HG03520 (cell line): ENCODE results near the gene KDM4B.
A peak's percentile ranks its signal among the peaks of the same experiment; 100 is the strongest.

Source experiments
- ATAC-seq: cut with Tn5 transposase; IDR thresholded peaks from one replicate; pipeline ENCODE4 v1.9.1; 2021; ENCODE audit warnings: mild to moderate bottlenecking, moderate library complexity; ENCODE audit not compliant: unreplicated experiment

KDM4B gene

DNA sequence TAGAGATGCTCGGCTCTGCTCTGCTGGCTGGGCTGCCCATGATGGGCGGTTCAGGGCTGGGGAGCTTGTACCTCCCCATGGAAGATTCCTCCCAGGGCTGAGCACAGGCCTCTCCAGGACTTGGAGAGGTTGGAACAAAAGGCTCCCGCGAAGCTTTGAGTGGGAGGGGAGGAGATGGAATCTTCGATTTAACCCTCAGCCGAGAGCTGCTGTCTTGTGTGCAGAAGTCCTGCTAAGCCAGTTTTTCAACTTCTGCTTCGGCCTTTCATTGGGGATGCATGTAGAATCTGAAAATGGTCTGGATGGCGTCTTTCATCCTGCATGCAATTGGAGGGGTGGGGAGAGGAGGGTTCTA is 163.3 kb downstream of the KDM4B start:
- no peak for ATAC-seq

- ATAC-seq = no peak
Observed at GRCh38 chr19:5132698-5133651, 164.1 kb downstream of the KDM4B start.

DNA sequence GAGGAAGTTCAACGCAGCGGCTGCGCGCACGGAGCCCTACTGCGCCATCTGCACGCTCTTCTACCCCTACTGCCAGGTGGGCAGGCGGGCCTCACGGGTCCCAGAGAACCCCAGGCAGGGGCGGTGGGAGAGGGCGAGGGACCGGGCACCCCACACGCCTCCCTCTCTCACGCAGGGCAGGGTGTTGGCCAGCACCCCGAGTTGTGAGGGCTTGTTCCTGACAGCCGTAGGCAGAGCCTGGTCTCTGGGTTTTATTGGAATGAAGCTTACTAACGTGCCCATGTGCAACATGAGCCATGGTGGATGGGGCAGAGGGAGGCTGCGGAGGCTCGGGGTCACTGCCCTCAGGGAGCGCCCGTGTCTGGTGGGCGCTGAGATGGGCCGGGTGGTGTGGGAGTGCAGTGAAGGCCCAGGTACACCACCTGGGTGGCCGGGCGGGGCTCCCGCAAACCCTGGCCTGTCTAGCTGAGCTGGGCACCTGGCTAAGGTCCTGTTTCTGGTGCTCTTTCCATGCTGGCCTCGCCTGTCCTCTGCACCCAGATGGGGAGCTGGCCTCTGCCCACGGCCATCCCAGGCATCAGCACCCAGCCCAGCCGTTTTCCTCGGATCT is 165.2 kb downstream of the KDM4B start:
- ATAC-seq = no peak

- ATAC-seq = no peak
Observed at GRCh38 chr19:5134691-5135090, 165.8 kb downstream of the KDM4B start.

DNA sequence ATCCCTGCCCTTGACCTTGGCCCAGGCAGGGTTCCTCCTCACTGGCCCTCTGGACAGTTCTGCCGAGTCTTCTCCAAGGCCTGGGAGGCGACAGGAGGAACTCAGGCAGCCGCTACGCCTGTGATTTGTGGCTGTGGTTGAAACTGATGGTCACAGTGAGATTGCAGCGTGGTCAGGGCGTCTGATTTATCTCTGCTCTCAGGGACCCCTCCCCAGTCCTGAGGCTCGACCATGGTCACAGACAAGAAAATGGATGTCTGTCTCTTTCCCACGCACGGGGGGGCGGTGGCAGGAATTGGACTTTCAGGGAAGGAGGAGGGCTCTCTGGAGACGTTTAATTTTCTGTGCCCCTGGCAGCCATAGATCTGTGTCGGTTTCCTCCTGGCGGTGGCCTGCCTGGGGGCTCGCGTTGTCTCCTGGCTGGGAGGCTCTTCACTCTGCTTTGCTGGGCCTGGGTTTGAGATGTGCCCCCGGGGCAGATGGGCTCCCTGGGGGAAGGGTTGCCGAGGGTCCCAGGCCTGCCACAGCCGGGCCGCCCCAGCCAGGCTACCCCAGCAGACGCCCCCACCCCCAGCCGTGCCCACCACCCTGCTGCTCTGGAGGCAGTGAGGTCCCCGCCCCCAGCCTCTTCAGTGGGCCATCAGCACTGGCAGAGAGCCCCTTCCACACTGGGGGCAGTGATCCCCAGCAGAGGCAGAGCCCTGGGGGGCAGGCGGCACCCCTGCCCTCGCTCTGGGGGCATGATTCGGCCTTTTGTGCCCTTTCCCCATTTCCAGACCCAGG is 167.4 kb downstream of the KDM4B start:
- no peak for ATAC-seq

- ATAC-seq = no peak
Observed at GRCh38 chr19:5137114-5137513, 168.2 kb downstream of the KDM4B start.

DNA sequence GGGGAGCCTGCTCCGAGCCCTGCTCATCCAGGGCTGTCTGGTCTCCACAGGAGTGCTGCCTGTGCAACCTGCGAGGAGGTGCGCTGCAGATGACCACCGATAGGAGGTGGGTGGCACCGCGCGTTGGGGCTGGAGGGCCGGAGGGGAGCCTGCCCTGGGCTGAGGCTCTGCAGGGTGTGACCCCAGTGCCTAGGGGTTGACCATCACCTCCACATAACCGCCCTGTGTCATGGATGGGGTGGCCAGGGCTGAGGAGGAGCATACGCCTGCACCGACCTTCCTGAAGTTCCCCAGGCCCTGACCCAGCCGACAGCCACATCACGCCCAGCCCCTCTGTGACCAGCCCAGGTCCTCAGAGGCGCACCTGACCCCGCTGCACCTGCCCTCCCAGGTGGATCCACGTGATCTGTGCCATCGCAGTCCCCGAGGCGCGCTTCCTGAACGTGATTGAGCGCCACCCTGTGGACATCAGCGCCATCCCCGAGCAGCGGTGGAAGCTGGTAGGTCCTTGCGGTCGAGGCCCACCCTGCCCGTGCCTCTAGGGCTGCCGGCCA is 168.7 kb downstream of the KDM4B start:
- no peak for ATAC-seq

DNA sequence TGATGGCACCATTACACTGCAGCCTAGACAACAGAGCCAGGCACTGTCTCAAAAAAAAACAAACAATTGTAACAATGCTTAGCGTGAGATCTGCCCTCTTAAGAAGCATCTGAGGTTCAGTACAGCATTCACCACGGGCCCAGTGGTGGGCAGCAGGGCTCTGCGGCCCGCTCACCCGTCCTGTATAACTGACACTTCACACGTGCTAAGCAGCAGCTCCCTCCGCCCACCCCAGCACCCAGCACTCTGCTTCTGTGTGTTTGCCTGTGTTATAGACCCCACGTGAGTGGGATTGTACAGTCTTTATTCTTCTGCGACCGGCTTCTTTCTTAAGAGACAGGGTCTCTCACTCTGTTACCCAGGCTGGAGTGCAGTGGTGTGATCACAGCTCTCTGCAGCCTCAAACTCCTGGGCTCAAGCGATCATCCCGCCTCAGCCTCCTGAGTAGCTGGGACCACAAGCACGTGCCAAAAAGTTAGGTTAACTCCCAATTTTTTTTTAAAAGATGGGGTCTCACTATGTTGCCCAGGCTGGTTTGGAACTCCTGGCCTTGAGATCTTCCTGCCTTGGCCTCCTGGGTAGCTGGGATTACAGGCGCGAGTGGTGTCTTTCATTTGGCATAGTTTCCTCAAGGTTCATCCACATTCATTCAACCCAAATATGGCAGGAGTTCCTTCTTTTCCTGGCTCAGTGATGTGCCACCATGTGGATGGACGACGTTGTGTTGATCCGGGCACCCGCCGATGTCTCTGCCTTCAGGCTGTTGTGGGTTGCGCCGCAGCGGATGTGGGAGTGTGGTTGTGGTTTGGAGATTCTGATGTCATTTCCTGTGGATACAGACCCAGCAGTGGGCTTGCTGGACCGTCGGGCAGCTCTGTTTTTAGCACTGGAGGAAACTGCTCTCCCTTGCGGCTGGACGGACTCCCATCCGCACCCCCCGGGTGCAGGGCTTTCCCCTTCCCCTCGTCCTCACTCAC is 170.0 kb downstream of the KDM4B start:
- ATAC-seq = peak; percentile 58

- ATAC-seq = no peak
Observed at GRCh38 chr19:5139583-5140325, 170.8 kb downstream of the KDM4B start.

- ATAC-seq = no peak
Observed at GRCh38 chr19:5141129-5141849, 172.4 kb downstream of the KDM4B start.

- ATAC-seq = no peak
Observed at GRCh38 chr19:5141850-5142724, 173.2 kb downstream of the KDM4B start.

DNA sequence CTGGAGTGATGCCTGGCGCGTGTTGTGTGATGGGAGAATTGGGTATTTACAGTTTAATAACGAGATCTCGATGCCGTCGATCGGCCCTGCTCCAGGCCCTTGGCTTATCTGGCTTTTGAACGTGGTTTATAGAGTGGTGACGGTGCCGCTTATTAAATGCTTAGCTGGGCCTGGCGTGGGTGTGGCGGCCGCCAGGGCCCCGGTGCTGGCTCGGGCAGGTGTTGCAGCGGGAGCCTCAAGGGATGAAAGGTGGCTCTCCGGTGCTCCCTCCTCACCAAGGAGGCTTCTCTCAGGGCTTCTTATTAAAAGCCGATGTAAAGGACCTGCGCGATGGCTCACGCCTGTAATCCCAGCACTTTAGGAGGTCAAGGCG is 173.8 kb downstream of the KDM4B start:
- no peak for ATAC-seq

- ATAC-seq = no peak
Observed at GRCh38 chr19:5143471-5144411, 174.8 kb downstream of the KDM4B start.

DNA sequence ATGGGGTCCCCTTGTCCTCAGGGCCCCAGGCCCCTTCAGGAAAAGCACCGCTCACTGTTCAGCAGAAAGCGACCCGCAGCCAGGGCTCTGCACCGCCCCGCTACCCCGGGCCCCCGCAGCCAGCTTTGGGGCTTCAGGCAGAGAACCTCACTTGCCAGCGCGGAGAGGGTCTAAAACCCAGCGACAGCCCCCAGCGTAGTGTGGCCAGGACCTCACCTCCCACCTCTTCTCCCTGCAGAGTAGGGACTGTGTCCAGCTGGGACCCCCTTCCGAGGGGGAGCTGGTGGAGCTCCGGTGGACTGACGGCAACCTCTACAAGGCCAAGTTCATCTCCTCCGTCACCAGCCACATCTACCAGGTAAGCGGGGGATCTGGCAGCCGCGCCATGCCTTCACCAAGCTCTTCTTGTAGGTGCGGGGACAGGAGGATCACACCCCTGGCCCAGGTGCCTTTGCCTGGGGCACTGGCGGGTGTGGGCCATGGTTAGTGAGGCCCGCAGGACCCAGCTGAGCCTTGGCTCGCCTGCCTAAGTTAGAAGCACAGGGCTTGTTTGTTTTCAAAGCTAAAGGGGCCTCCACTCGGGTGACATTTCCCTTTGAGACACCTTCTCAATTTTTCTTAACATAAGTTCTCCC is 175.7 kb downstream of the KDM4B start:
- ATAC-seq = no peak

DNA sequence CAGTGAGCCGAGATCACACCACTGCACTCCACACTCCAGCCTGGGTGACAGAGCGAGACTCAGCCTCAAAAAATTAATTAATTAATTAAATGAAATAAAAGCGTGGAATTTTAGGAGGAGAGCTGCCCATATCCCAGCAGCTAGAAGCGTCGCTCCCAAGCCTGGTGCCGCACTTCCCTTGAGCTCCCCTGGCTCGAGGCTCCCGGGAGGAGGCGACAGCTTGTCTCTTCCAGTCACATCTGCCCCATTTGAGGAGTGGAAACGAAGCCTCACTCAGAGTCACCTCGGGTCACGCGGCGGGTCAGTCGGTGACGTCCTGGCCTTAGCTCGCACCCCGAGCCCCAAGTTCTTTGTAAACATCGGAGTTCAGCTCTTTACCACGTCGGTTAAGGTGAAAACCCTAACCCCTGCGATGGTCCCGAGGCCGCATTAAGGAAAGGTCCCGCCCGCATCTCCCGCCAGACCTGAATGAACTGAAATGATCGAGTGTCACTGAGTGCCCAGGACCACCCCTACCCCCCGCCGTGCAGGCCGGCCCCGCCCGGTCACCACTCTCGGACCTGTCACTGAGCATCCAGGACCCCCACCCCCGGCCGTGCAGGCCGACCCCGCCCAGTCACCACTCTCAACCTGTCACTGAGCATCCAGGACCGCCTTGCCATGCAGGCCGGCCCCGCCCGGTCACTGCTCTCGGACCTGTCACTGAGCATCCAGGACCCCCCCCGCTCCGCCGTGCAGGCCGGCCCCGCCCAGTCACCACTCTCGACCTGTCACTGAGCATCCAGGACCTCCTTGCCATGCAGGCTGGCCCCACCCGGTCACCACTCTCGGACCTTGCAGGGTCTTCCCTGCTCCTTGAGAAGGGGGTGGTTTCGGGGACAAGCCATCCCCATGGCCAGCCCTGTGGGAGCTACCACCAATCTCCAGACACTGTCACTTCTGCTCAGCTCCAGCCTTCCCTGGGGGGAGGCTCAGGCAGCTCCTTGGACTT is 176.9 kb downstream of the KDM4B start:
- no peak for ATAC-seq
